BLaER1 (cell line): Measurements from ENCODE around the gene HIGD1C.

ENCODE experiments used
- H3K27ac ChIP-seq: shearing (Covaris generic); formaldehyde crosslinking; 2 replicates; pipeline ENCODE4 v1.8.1; 2022
- H3K27me3 ChIP-seq: shearing (Covaris generic); formaldehyde crosslinking; 2 replicates; pipeline ENCODE4 v1.8.1; 2022
- H3K36me3 ChIP-seq: shearing (Covaris generic); formaldehyde crosslinking; 2 replicates; pipeline ENCODE4 v1.8.1; 2022
- H3K4me1 ChIP-seq: shearing (Covaris generic); formaldehyde crosslinking; 2 replicates; pipeline ENCODE4 v1.8.1; 2022
- H3K4me2 ChIP-seq: shearing (Covaris generic); formaldehyde crosslinking; 2 replicates; pipeline ENCODE4 v1.8.1; 2022
- H3K4me3 ChIP-seq: shearing (Covaris generic); formaldehyde crosslinking; 2 replicates; pipeline ENCODE4 v1.8.1; 2022
- H3K9ac ChIP-seq: shearing (Covaris generic); formaldehyde crosslinking; 2 replicates; pipeline ENCODE4 v1.8.1; 2022
- H3K9me3 ChIP-seq: shearing (Covaris generic); formaldehyde crosslinking; 2 replicates; pipeline ENCODE4 v1.8.1; 2022
- H4K20me1 ChIP-seq: shearing (Covaris generic); formaldehyde crosslinking; 2 replicates; pipeline ENCODE4 v1.8.1; 2022
- Cebpa-rat ChIP-seq: shearing (Covaris generic); IDR thresholded peaks from 2 replicates; pipeline ENCODE4 v1.8.1; 2022

HIGD1C gene

GRCh38 chr12:50981319-50982239 is 29.2 kb downstream of the HIGD1C start:
- H3K4me2 ChIP-seq: no peak overlapping the region
- H3K9me3 ChIP-seq: no peaks in the 10 kb centered on the region
- no peaks in the 10 kb centered on the region for H3K4me1 ChIP-seq
- H3K27me3 ChIP-seq: no peaks in the 10 kb centered on the region
- no peak overlapping the region for H3K27ac ChIP-seq
- no peak overlapping the region for H3K9ac ChIP-seq
- no peak overlapping the region for H3K4me3 ChIP-seq
- no peak for TF ChIP-seq Cebpa-rat
- no peaks in the 10 kb centered on the region for H4K20me1 ChIP-seq
- peaks cover 31% of the 10 kb centered on the region for H3K36me3 ChIP-seq

DNA sequence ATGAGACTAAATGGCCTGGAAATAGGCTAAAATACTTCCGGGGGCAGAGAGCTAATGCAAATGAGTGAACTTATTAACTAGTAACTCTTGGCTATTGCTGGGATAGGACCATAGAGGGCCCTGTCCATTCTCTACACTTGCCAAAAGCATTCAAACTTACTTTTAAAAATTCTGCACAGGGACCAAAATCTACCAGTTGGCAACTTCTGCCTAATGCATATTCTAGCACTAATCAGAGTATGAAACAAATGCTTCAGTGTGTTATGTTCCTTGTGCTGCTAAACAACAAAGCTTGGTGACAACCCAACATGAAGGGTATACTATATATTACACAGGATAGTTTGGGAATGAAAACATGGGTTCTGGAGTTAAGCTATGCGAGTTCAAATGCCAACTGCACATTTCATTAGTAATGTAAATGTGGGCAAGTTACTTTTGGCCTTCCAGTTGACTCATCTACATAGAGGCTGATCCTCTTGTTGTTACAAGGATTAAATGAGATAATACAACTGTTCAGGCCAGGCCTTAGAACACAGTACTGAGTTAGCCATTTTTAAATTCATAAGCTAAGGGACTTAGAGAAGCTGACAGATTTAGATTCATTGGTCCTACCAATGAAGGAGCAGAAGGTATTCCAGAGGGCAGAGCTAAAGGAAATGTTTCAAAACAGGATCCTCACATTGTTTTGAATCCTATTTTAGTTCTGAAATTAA is 32.4 kb downstream of the HIGD1C start:
- Histone ChIP-seq H4K20me1 (no peaks in the 10 kb centered on the region), H3K27me3 (no peaks in the 10 kb centered on the region), H3K9ac (no peak overlapping the region), H3K27ac (no peak overlapping the region), H3K4me3 (no peak overlapping the region), H3K4me1 (no peaks in the 10 kb centered on the region), H3K36me3 (peaks cover 54% of the 10 kb centered on the region), H3K9me3 (no peaks in the 10 kb centered on the region), H3K4me2 (no peak overlapping the region)
- TF ChIP-seq Cebpa-rat: no peak

- peaks cover 53% of the 10 kb centered on the region for H3K36me3 ChIP-seq
- H3K4me3 ChIP-seq: no peak overlapping the region
- H3K27ac ChIP-seq: no peak overlapping the region
- H3K9me3 ChIP-seq: no peaks in the 10 kb centered on the region
- no peaks in the 10 kb centered on the region for H4K20me1 ChIP-seq
- no peaks in the 10 kb centered on the region for H3K4me1 ChIP-seq
- H3K4me2 ChIP-seq: no peak overlapping the region
- H3K9ac ChIP-seq: no peak overlapping the region
- no peaks in the 10 kb centered on the region for H3K27me3 ChIP-seq
- no peak for TF ChIP-seq Cebpa-rat
Measured at GRCh38 chr12:50985322-50985721, 33.0 kb downstream of the HIGD1C start.

- H3K4me2 ChIP-seq: no peak overlapping the region
- H3K4me1 ChIP-seq: no peaks in the 10 kb centered on the region
- H3K9me3 ChIP-seq: no peaks in the 10 kb centered on the region
- no peaks in the 10 kb centered on the region for H3K27me3 ChIP-seq
- no peak overlapping the region for H3K9ac ChIP-seq
- TF ChIP-seq Cebpa-rat: no peak
- no peak overlapping the region for H3K27ac ChIP-seq
- H3K4me3 ChIP-seq: no peak overlapping the region
- peaks cover 64% of the 10 kb centered on the region for H3K36me3 ChIP-seq
- H4K20me1 ChIP-seq: no peaks in the 10 kb centered on the region
Measured at GRCh38 chr12:50986966-50987737, 34.8 kb downstream of the HIGD1C start.

GRCh38 chr12:50988051-50988450 is 35.7 kb downstream of the HIGD1C start:
- peaks cover 73% of the 10 kb centered on the region for H3K36me3 ChIP-seq
- no peak overlapping the region for H3K9ac ChIP-seq
- H3K4me2 ChIP-seq: no peak overlapping the region
- no peak for TF ChIP-seq Cebpa-rat
- H3K27ac ChIP-seq: no peak overlapping the region
- H3K27me3 ChIP-seq: no peaks in the 10 kb centered on the region
- no peak overlapping the region for H3K4me3 ChIP-seq
- H3K4me1 ChIP-seq: no peaks in the 10 kb centered on the region
- no peaks in the 10 kb centered on the region for H3K9me3 ChIP-seq
- H4K20me1 ChIP-seq: no peaks in the 10 kb centered on the region

DNA sequence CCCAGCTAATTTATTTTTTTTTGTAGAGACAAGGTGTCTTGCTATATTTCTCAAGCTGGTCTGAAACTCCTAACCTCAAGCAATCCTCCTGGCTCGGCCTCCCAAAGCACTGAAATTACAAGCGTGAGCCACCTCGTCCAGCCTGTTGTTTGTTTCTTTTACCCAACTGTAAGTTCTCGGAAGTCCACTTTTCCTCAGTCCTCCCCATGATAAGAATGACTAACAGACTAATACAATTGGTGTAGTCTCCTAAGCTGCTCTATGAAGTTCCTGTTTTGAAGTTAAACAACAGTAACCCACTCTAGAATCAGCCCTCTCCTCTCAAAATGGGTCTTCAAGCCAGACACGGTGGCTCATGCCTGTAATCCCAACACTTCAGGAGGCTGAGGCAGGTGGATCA is 36.5 kb downstream of the HIGD1C start:
- Histone ChIP-seq H3K4me3 (no peak overlapping the region), H4K20me1 (no peaks in the 10 kb centered on the region), H3K9me3 (no peaks in the 10 kb centered on the region), H3K27me3 (no peaks in the 10 kb centered on the region), H3K4me2 (no peak overlapping the region), H3K27ac (no peak overlapping the region), H3K9ac (no peak overlapping the region), H3K36me3 (peaks cover 81% of the 10 kb centered on the region), H3K4me1 (no peaks in the 10 kb centered on the region)
- TF ChIP-seq Cebpa-rat: no peak

DNA sequence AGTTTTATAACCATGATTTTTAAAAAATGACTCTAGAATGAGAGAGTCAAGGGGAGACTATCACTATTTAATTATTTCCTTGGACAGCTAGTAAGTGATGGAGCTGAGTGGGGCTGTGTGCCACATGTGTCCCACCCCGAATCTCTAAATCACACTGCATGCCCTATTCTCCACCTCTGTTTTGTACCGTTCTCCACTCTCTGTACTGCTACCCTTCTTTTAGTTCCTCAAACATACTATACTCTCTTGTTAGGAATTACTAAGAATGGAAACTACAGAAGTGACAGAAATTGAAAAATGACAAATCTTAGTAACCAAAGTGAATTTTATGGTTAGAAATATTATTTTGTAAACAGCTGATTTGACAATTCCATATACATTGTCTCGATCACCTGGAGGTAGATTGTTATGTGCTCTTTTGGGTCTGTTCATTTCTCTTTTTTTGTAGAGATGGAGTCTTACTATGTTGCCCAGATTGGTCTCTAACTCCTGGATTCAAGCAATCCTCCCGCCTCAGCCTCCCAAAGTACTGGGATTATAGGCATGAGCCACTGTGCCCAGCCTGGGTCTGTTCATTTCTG is 37.9 kb downstream of the HIGD1C start:
- Histone ChIP-seq H4K20me1 (no peaks in the 10 kb centered on the region), H3K9ac (no peak overlapping the region), H3K36me3 (peaks cover 86% of the 10 kb centered on the region), H3K4me1 (no peaks in the 10 kb centered on the region), H3K27ac (no peak overlapping the region), H3K27me3 (no peaks in the 10 kb centered on the region), H3K4me3 (no peak overlapping the region), H3K4me2 (no peak overlapping the region), H3K9me3 (no peaks in the 10 kb centered on the region)
- TF ChIP-seq Cebpa-rat: no peak

DNA sequence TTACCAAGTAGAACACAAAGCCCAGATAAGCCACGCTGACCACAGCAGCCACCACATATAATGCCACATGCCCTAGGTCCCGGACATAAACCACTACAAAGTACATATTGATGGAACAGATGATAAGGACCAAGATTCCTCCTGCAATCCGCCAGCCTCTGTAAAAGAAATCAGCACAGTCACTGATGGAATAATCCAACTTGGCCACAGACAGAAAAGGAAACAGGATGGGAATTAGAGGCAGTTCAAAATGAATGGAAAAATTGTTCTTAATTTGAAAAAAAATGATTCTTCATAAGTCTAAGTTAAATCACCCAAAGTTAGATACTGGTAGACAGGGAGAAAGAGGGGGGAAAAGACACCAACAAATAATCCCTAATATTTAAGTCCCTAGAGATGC is 38.4 kb downstream of the HIGD1C start:
- H3K9ac ChIP-seq: no peak overlapping the region
- peaks cover 90% of the 10 kb centered on the region for H3K36me3 ChIP-seq
- no peak for TF ChIP-seq Cebpa-rat
- H3K4me3 ChIP-seq: no peak overlapping the region
- H3K4me2 ChIP-seq: no peak overlapping the region
- H3K4me1 ChIP-seq: no peaks in the 10 kb centered on the region
- no peaks in the 10 kb centered on the region for H3K9me3 ChIP-seq
- H4K20me1 ChIP-seq: no peaks in the 10 kb centered on the region
- H3K27me3 ChIP-seq: no peaks in the 10 kb centered on the region
- no peak overlapping the region for H3K27ac ChIP-seq

DNA sequence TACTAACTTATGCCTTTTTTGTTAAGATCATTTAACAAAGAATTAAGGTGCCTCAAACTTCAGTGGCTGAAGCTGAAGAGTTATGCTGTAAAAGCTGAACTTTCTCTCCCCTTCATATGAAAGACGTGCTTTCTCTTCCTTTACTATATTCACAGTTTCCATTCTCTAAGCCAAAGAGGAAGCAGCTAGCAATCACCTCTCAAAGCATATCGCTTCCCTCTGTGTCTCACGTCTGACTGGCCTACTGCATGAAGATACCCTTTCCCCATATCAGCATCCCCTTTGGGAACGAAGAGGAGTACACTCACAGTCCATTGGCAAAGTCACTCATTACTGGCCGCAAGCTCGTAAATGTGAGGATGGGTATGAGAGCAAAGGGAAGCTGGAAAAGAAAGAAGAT is 38.9 kb downstream of the HIGD1C start:
- TF ChIP-seq Cebpa-rat: no peak
- Histone ChIP-seq H3K4me2 (no peak overlapping the region), H3K27ac (no peak overlapping the region), H4K20me1 (no peaks in the 10 kb centered on the region), H3K9ac (no peak overlapping the region), H3K27me3 (no peaks in the 10 kb centered on the region), H3K9me3 (no peaks in the 10 kb centered on the region), H3K4me1 (no peaks in the 10 kb centered on the region), H3K4me3 (no peak overlapping the region), H3K36me3 (peaks cover 94% of the 10 kb centered on the region)
